ENCODE results near the gene TBC1D14. TPM values are rescaled to one million over a fixed set of nuclear protein-coding genes. Genes with fewer than 3 reads are reported as not detected.
A peak's percentile ranks its signal among the peaks of the same experiment; 100 is the strongest.

The TBC1D14 gene
- total and polyA plus RNA-seq, 2 donors from 2014 or later = 44.9 to 77.7 TPM

DNA sequence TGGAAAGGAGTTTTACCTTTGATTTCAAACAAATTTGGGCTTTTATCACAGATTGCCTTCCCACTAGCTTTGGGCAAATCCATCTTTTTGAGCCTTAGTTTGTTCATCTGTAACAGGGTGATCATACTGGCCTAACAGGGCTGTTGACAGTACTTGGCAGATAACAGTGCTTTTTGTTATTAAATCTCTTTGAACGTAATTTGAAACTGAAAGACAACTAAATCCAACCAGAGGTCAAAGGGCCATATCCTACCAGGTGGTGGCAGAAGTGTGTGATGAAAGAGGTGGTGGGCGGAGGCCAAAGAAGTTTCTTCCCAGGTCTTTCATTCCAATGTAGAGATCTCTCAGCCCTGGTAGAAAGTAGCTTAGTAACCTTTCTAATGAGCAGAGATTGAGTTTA, 98.3 kb downstream of the TBC1D14 start:
- Histone ChIP-seq H3K27me3 (ENCODE audit: control insufficient read depth, insufficient read depth, low read length) (no peaks in the 10 kb centered on the region), H3K9ac (ENCODE audit: low read length in 3 of 3) (no peak overlapping the region), H3K9me3 (ENCODE audit: control insufficient read depth in 2 of 3, insufficient read depth in 1 of 3, low read length in 3 of 3) (no peaks in the 10 kb centered on the region), H3K36me3 (ENCODE audit: control insufficient read depth in 2 of 3, insufficient read depth in 3 of 3, low read length in 3 of 3) (peaks cover 0 to 46% (median 17%) of the 10 kb centered on the region in 3 donors), H3K4me3 (ENCODE audit: low read length in 3 of 3) (no peak overlapping the region), H3K4me1 (ENCODE audit: control insufficient read depth in 2 of 3, insufficient read depth in 2 of 3, low read depth in 1 of 3, low read length in 3 of 3) (peaks cover 0 to 3% (median 2%) of the 10 kb centered on the region in 3 donors), H3K27ac (ENCODE audit: low read depth in 2 of 2, low read length in 2 of 2) (no peak overlapping the region)
- TF ChIP-seq, protein P1, sequence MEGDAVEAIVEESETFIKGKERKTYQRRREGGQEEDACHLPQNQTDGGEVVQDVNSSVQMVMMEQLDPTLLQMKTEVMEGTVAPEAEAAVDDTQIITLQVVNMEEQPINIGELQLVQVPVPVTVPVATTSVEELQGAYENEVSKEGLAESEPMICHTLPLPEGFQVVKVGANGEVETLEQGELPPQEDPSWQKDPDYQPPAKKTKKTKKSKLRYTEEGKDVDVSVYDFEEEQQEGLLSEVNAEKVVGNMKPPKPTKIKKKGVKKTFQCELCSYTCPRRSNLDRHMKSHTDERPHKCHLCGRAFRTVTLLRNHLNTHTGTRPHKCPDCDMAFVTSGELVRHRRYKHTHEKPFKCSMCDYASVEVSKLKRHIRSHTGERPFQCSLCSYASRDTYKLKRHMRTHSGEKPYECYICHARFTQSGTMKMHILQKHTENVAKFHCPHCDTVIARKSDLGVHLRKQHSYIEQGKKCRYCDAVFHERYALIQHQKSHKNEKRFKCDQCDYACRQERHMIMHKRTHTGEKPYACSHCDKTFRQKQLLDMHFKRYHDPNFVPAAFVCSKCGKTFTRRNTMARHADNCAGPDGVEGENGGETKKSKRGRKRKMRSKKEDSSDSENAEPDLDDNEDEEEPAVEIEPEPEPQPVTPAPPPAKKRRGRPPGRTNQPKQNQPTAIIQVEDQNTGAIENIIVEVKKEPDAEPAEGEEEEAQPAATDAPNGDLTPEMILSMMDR (IDR thresholded peaks at IDR 0.05; ENCODE audit: borderline replicate concordance, extremely low read depth, insufficient read depth) = no peak
- FAIRE-seq (no peak), DNase-seq (peak in 1 of 5 donors; percentile 12)
- intact Hi-C loops (cut with DNase I) = no loop called here

GRCh38 chr4:7009564-7009963, 99.9 kb downstream of the TBC1D14 start:
- H3K27ac ChIP-seq (ENCODE audit: low read depth in 2 of 2, low read length in 2 of 2) = no peak overlapping the region
- H3K9me3 ChIP-seq (ENCODE audit: control insufficient read depth in 2 of 3, insufficient read depth in 1 of 3, low read length in 3 of 3) = no peaks in the 10 kb centered on the region
- intact Hi-C loops (cut with DNase I) = no loop called here
- peaks cover 0 to 41% (median 17%) of the 10 kb centered on the region in 3 donors for H3K36me3 ChIP-seq (ENCODE audit: control insufficient read depth in 2 of 3, insufficient read depth in 3 of 3, low read length in 3 of 3)
- H3K4me3 ChIP-seq (ENCODE audit: low read length in 3 of 3) = no peak overlapping the region
- H3K27me3 ChIP-seq (ENCODE audit: control insufficient read depth, insufficient read depth, low read length) = no peaks in the 10 kb centered on the region
- TF ChIP-seq, protein P1 (IDR thresholded peaks at IDR 0.05; ENCODE audit: borderline replicate concordance, extremely low read depth, insufficient read depth) = no peak
- no peak overlapping the region for H3K9ac ChIP-seq (ENCODE audit: low read length in 3 of 3)
- DNase-seq = peak in 1 of 5 donors; percentile 13
- no peak for FAIRE-seq
- peaks cover 0 to 2% (median 0%) of the 10 kb centered on the region in 3 donors for H3K4me1 ChIP-seq (ENCODE audit: control insufficient read depth in 2 of 3, insufficient read depth in 2 of 3, low read depth in 1 of 3, low read length in 3 of 3)

DNA sequence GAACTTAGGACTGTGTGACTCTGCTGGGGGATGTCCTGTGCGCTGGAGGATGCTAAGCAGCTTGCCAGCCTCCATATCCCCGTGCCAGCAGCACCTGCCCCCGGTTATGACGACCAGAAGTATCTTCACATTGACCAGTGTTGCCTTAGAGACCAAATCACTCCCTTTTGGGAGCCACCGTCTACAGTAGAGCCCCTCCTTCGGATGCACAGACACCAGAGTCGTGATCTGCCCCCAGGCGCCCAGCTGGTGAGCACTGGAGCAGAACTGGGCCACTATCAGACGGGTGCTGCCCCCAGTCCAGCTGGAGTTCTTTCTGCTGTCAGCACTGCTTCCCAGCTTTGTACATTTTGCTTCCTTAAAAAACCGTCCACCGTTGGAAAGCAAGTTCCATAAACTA, 103.5 kb downstream of the TBC1D14 start:
- no peak overlapping the region for H3K27ac ChIP-seq (ENCODE audit: low read depth in 2 of 2, low read length in 2 of 2)
- no peak overlapping the region for H3K9ac ChIP-seq (ENCODE audit: low read length in 3 of 3)
- no peaks in the 10 kb centered on the region for H3K9me3 ChIP-seq (ENCODE audit: control insufficient read depth in 2 of 3, insufficient read depth in 1 of 3, low read length in 3 of 3)
- intact Hi-C loops (cut with DNase I) = no loop called here
- no peaks in the 10 kb centered on the region for H3K27me3 ChIP-seq (ENCODE audit: control insufficient read depth, insufficient read depth, low read length)
- H3K36me3 ChIP-seq (ENCODE audit: control insufficient read depth in 2 of 3, insufficient read depth in 3 of 3, low read length in 3 of 3) = peaks cover 2 to 55% (median 32%) of the 10 kb centered on the region in 3 donors
- TF ChIP-seq, protein P1 (IDR thresholded peaks at IDR 0.05; ENCODE audit: borderline replicate concordance, extremely low read depth, insufficient read depth) = no peak
- H3K4me1 ChIP-seq (ENCODE audit: control insufficient read depth in 2 of 3, insufficient read depth in 2 of 3, low read depth in 1 of 3, low read length in 3 of 3) = peaks cover 0 to 4% (median 0%) of the 10 kb centered on the region in 3 donors
- peak in 4 of 5 donors; percentile 40 to 67 (median 52) for DNase-seq
- FAIRE-seq = no peak
- H3K4me3 ChIP-seq (ENCODE audit: low read length in 3 of 3) = no peak overlapping the region

DNA sequence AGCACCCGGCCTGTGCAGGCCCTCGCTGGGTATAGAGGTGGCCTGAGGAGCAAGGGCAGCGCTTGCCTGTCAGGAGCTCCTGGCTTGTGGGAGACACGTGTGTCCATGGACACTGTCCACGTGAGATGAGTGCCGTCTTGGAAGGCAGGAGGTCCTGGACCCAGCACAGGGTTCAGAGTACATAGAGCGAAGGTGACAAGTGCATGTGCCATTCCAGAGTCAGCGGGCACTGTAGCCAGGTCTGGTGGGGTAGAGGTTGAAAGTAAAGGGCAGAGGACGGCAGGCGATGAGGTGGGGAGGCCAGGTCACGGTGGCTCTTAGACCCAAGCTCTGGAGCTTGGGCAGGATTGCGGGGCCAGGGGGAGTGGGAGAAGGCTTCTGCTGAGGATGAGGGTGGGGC, 105.2 kb downstream of the TBC1D14 start:
- no peak for DNase-seq
- H3K36me3 ChIP-seq (ENCODE audit: control insufficient read depth in 2 of 3, insufficient read depth in 3 of 3, low read length in 3 of 3) = peaks cover 2 to 42% (median 31%) of the 10 kb centered on the region in 3 donors
- FAIRE-seq = no peak
- no peak overlapping the region for H3K27ac ChIP-seq (ENCODE audit: low read depth in 2 of 2, low read length in 2 of 2)
- no peak overlapping the region for H3K9ac ChIP-seq (ENCODE audit: low read length in 3 of 3)
- intact Hi-C loops (cut with DNase I) = no loop called here
- H3K4me1 ChIP-seq (ENCODE audit: control insufficient read depth in 2 of 3, insufficient read depth in 2 of 3, low read depth in 1 of 3, low read length in 3 of 3) = peaks cover 0 to 4% (median 4%) of the 10 kb centered on the region in 3 donors
- no peaks in the 10 kb centered on the region for H3K27me3 ChIP-seq (ENCODE audit: control insufficient read depth, insufficient read depth, low read length)
- no peaks in the 10 kb centered on the region for H3K9me3 ChIP-seq (ENCODE audit: control insufficient read depth in 2 of 3, insufficient read depth in 1 of 3, low read length in 3 of 3)
- H3K4me3 ChIP-seq (ENCODE audit: low read length in 3 of 3) = no peak overlapping the region
- TF ChIP-seq, protein P1 (IDR thresholded peaks at IDR 0.05; ENCODE audit: borderline replicate concordance, extremely low read depth, insufficient read depth) = no peak

Measured in kidney (tissue), 14 donors.